Lower leg skin (tissue), 3 donors: ENCODE measurements around the gene SEMA3A.

Source experiments
- CTCF ChIP-seq, 3 donors: fragments of 450-650 bp; IDR thresholded peaks; one replicate each; pipeline ENCODE4 v1.5.1; 2016; ENCODE audit warnings: antibody characterized with exemption in 3 of 3, mild to moderate bottlenecking in 3 of 3, moderate library complexity in 2 of 3
- POLR2A ChIP-seq, 2 donors: fragments of 450-650 bp; IDR thresholded peaks; one replicate each; pipeline ENCODE4 v1.6.1; 2016 to 2017; ENCODE audit warnings: antibody characterized with exemption in 2 of 2, mild to moderate bottlenecking in 1 of 2, moderate library complexity in 1 of 2

- TF ChIP-seq CTCF (IDR thresholded peaks at IDR 0.05): no peak
- TF ChIP-seq POLR2A (IDR thresholded peaks at IDR 0.05): no peak
Measured at GRCh38 chr7:84138411-84138810, 56.2 kb downstream of the SEMA3A start.
